Stromal cell of bone marrow (primary cell): Measurements from ENCODE around the gene TNFSF13.

ENCODE experiments used
- DNase-seq: peaks from one replicate; pipeline ENCODE4 v3.0.0-alpha.2; 2012; ENCODE audit warnings: low read depth

The TNFSF13 gene, protein sequence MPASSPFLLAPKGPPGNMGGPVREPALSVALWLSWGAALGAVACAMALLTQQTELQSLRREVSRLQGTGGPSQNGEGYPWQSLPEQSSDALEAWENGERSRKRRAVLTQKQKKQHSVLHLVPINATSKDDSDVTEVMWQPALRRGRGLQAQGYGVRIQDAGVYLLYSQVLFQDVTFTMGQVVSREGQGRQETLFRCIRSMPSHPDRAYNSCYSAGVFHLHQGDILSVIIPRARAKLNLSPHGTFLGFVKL

DNA sequence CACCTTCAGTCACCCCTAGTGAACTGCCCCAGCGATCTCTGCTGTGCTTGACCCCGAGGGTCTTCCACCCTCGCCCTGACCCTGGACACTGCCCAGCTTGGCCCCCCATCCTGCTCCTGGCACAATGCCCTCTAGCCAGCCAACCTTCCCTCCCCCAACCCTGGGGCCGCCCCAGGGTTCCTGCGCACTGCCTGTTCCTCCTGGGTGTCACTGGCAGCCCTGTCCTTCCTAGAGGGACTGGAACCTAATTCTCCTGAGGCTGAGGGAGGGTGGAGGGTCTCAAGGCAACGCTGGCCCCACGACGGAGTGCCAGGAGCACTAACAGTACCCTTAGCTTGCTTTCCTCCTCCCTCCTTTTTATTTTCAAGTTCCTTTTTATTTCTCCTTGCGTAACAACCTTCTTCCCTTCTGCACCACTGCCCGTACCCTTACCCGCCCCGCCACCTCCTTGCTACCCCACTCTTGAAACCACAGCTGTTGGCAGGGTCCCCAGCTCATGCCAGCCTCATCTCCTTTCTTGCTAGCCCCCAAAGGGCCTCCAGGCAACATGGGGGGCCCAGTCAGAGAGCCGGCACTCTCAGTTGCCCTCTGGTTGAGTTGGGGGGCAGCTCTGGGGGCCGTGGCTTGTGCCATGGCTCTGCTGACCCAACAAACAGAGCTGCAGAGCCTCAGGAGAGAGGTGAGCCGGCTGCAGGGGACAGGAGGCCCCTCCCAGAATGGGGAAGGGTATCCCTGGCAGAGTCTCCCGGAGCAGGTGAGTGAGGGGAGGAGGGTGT lies at the start of gene TNFSF13:
TSS of gene TNFSF13 (plus strand) at position 207 of the 776 bp plus-strand sequence. CDS start at position 497, 290 bp downstream.
- DNase-seq, result no peak

DNA sequence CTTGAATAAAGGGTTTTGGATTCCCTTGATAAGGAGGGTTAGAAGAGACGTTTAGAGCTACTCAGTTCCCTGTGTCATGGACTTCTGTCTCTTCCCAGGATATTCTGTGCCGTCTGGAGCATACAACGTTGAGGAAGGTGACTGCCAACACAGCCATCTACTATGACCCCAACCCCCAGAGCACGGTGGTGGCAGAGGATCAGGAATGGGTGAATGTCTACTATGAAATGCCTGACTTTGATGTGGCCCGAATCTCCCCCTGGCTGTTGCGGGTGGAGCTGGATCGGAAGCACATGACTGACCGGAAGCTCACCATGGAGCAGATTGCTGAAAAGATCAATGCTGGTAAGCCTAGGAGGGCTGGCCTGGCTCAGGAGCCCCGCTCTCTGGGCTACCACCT lies 49.7 kb upstream of the TNFSF13 start:
- DNase-seq, result no peak

DNA sequence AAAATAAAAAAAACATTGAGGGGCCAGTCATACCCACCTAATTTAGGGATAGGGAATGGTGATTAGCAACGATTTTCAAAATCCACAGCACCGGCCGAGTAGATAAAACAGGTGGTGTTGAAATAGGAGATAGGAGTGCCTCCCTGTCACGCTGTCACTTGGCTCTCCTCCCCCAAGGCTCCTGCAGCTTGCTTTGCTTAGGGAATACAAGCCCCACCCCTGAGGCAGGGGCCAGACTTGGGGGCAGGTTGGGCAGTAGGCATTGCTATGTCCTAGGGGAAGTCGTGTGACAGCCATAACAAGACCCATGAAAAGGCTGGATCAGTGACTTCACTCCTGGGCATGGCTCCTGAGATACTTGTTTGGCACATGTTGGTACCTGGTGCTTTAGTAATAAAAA lies 48.6 kb upstream of the TNFSF13 start:
- no peak for DNase-seq

DNA sequence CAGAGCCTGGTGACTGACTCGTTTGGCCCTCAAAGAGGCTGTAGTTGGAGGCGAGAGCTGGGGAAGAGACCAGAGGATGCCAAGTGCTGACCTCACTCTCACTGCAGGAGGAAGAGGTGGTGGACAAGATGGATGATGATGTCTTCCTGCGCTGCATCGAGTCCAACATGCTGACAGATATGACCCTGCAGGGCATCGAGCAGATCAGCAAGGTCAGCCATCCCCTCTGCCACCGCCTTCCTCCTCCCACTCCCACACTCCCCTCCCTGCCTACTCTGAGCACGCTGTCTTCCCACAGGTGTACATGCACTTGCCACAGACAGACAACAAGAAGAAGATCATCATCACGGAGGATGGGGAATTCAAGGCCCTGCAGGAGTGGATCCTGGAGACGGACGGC lies 47.4 kb upstream of the TNFSF13 start:
- DNase-seq, result no peak

DNA sequence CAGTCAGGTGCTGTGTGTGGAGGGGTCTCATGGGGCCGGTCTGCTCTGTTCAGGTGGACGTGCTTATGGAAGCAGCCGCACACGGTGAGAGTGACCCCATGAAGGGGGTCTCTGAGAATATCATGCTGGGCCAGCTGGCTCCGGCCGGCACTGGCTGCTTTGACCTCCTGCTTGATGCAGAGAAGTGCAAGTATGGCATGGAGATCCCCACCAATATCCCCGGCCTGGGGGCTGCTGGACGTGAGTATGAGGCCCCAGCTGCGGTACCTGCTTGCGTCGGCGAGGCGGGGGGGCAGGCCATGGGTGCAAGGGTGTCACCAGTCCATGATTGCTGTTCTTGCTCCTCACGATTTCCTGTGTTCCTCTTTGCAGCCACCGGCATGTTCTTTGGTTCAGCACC lies 46.4 kb upstream of the TNFSF13 start:
- DNase-seq, result no peak

DNA sequence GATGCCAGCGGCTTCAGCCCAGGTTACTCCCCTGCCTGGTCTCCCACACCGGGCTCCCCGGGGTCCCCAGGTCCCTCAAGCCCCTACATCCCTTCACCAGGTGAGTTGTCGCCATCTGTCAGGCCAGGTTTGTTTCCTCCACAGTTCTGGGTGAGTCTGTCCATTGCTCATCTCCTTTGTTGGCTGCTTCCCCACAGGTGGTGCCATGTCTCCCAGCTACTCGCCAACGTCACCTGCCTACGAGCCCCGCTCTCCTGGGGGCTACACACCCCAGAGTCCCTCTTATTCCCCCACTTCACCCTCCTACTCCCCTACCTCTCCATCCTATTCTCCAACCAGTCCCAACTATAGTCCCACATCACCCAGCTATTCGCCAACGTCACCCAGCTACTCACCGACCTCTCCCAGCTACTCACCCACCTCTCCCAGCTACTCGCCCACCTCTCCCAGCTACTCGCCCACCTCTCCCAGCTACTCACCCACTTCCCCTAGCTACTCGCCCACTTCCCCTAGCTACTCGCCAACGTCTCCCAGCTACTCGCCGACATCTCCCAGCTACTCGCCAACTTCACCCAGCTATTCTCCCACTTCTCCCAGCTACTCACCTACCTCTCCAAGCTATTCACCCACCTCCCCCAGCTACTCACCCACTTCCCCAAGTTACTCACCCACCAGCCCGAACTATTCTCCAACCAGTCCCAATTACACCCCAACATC lies 45.6 kb upstream of the TNFSF13 start:
- DNase-seq, result no peak

DNA sequence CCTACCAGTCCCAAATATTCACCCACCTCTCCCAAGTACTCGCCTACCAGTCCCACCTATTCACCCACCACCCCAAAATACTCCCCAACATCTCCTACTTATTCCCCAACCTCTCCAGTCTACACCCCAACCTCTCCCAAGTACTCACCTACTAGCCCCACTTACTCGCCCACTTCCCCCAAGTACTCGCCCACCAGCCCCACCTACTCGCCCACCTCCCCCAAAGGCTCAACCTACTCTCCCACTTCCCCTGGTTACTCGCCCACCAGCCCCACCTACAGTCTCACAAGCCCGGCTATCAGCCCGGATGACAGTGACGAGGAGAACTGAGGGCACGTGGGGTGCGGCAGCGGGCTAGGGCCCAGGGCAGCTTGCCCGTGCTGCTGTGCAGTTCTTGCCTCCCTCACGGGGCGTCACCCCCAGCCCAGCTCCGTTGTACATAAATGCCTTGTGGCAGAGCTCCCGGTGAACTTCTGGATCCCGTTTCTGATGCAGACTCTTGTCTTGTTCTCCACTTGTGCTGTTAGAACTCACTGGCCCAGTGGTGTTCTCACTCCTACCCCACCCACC lies 44.6 kb upstream of the TNFSF13 start:
- no peak for DNase-seq

DNA sequence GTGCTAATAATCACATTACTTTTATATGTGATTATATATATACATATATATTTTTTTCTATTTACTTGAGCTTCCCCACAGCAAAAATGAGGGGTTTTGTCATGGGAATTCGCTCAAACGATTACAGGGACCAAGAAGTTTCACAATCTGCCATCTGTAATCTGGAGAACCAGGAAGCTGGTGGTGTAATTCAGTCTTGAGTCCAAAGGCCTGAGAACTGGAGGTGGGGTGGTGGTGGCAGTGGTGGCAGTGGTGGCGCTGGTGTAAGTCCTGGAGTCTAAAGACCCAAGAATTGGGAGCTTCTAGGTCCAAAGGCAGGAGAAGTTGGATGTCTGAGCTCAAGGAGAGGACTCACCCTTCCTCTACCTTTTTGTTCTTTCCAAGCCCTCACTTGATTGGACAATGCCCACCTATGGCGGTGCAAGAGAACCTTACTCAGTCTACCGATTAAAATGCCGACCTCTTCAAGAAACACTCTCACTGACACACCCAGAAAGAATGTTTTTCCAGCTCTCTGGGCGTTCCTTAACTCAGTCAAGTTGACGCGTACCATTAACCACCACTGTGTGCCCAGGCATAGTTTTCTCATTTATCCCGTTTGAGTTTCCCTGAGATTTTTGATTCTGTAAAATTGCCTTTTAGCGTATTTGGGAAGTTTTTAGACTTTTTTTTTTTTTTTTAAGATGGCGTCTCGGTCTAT lies 42.5 kb upstream of the TNFSF13 start:
- no peak for DNase-seq

DNA sequence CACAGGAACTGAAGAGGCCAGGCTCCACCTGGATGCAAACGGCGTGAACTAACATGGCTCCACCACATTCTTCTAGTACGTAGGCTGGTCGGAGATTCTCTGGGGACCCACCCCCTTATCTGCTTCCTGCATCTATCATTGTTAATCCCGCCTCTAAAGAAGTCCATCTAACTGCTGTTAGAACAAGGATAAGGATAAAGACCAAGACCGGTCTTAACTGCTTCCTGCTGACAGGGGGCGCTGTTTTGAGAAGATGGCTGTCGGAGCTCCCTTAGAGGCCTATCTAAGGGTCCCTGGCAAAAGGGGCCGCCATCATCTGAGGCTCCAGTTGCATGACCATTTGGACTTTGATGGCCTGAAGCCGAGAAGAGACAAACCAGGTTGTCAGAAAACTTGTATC lies 35.5 kb upstream of the TNFSF13 start:
- no peak for DNase-seq

DNA sequence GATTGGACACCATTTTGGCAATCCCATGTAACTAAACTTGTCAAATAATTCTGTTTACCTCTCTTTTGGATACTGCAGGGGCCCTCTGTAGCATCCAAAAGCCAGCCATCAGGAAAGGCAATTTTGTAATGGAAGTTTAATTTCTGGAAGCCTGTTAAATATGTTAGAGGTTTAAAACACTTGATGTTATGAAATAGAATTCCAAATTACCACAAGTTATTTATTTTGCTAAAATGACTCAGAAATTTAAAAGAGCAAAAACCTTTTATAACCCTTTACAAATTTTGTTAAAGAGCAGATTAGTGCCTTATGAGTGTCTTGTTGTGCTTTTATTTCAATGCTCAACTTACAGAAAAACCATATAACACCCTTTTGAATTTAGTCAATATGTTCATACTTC lies 29.7 kb upstream of the TNFSF13 start:
- DNase-seq, result no peak

DNA sequence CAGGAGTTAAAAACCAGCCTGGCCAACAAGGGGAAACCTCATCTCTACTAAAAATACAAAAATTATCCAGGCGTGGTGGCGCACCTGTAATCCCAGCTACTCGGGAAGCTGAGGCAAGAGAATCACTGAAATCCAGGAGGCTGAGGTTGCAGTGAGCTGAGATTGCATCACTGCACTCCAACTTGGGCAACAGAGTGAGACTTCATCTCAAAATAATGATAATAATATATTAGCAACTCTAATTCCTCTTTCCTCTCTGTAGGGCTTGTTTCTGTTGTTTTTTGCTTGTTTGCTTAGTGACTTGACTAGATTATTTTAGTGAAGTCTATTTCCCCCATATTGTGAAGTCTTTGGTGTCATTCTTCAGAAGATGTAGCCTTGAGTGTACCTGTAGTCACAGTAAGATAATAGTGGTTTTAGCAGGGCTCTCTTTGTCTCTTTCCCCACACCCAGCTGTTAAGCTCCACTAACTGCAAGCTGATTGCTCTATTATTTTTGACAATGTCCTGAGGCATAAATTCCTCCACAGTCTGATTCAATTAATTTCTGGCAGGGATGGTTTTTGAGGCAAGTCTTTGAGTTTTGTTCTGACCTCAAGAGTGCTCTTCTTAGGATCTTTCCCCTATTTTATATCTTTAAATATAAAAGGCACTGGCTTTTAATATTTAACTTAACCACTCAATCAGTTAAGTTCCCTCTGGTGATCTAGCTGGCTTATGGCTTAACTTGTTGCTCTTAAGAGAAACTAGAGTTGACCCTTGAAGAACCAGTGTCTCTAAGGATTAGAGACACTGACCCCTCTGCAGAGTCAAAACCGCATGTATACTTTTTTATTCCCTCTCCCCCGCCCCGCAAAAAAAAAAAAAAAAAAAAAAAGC lies 28.3 kb upstream of the TNFSF13 start:
- DNase-seq, result no peak

DNA sequence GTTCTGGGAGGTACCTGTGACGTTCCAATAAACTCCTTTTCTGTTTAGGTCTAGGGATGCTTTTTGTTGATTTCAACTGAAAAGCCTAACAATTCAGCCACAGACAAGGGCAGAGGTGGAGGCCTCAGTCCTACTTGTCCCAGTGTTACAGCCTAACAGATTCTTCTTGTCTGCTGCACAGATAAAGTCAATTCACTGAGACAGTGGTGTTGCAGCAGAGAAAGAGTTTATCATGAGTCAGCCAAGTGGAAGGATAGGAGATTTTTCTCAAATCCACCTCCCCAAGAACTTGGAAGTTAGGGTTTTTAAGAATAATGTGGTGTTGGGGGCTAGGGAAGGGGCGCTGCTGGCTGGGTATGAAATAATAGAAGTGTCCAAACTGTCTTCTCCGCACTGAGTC lies 20.5 kb upstream of the TNFSF13 start:
- no peak for DNase-seq

DNA sequence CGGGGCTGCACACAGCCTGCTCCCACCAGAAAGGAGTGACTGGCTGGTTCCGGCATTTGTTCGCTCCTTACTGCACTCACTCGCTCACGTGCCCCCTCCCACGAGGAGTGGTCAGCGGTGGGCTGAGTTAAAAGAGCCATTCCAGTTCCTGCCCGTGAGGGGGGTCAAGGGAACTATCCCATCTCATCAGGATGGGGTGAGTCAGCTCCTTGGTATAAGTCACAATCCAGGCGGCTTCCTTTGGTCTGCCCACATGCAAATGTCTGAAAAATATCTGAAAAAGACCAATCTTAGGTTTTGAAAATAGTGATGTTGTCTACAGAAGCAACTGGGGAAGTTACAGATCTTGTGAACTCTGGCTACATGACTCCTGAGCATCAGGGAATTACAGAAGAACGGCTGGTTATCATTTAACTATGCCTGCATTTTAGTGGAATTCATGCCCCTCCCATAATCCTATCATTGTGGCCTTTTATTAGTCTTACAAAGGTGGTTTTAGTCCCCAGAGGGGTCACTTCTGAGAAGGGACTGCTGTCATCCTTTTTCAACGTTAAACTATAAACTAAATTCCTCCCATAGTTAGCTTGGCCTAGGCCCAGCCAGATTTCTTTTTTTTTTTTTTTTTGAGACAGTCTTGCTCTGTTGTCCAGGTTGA lies 19.5 kb upstream of the TNFSF13 start:
- DNase-seq, result no peak

DNA sequence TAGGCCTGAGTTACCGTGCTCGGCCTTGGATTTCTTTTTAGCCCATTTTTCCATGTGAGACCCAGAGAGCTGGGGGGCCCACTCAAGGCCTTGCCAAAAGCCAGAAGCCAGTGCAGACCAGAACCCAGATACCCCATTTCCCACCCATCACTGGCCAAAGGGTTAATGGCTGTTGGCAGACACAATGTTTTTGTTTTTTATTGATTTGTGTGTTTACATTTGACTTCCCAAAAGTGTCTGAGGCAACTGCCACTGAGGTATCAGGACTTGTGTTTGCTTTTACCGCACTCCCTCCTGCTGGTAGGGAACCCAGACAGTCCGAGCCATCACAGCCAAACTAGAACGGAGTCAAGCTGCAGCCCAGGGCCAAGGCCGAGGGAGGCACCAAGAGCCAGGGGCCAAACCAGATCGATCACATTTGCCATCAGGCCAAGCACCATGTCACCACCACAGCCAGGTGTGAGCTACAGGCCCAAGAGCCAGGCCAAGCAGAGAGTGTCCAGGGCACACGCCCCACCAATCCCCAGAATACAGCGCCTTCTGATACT lies 17.4 kb upstream of the TNFSF13 start:
- no peak for DNase-seq

DNA sequence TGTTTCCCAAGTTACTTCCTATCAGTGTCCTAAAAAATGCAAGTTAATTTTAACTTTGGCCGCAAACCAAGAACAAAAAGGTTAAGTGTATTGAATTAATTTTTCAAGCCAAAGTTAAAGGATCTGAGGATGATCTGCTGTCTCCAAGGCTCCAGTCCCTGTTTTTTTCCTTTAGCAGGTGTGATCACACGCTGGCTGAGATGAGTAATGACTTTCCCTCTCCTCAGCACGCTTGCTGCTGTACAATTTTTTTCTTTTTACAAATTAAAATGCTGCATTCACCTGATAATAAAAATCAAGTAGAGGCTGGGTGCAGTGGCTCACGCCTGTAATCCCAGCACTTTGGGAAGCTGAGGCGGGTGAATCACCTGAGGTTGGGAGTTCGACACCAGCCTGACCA lies 13.6 kb upstream of the TNFSF13 start:
- DNase-seq, result no peak

DNA sequence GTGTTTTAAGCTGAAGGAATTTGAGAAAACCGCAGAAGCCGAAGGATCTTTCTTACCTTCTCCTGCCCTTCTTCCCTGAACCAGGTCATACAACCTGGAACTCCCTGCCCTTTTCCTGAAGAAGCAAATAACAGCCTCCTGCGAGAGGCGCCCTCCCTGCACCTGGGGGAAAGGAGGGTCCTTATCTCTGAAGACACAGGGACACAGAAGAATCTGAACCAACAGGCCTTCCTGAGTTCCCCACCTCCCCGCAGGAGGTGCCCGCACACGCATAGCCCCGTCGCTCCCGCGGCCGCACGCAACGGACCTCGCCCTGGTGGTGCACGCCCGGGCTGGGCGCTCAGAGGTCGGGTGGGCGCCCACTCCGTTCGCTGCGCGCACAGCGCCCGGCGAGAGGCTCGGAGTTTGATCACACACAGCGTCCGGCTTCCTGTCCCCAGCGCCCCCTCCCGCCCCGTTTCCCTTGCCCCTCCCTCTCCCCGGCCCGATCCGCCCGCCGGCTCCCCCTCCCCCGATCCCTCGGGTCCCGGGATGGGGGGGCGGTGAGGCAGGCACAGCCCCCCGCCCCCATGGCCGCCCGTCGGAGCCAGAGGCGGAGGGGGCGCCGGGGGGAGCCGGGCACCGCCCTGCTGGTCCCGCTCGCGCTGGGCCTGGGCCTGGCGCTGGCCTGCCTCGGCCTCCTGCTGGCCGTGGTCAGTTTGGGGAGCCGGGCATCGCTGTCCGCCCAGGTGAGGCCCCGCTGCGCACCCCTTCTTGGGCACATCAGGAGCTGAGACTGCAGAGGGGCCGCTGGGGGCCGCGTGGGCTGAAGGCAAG lies 9.8 kb upstream of the TNFSF13 start, which contains the start of gene TNFSF12:
TSS of gene TNFSF12 (plus strand) at position 474 of the 816 bp plus-strand sequence. CDS start at position 570, 96 bp downstream.
- no peak for DNase-seq

DNA sequence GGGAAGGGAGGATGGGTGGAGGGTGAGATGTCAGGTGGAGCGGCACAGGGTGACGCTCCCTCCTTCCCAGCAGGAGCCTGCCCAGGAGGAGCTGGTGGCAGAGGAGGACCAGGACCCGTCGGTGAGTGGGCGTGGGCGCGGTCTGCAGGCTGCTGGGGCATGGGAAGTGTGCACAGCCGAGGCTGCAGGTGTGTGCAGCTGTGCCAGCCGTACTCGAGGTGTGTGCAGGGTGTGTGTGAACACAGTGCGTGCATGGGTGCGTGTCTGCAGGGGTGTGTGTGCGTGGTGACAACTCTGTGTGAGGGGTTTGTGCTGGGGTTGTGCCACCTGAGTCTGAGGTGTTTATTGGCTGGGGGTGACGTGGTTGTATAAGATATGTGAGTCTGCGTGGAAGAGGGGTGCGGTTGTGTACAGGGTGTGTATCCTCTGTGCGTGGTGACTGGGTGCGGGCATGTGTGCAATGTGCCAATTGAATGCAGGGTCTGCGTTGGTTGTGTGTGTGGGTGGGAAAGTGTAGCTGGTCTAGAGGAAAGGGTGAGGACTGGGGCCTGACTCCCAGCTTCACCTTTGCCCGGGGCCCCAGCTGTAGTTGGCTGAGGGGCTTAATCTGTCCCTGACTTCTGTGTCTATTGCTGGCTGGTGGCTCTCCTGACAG lies 9.0 kb upstream of the TNFSF13 start:
- no peak for DNase-seq

DNA sequence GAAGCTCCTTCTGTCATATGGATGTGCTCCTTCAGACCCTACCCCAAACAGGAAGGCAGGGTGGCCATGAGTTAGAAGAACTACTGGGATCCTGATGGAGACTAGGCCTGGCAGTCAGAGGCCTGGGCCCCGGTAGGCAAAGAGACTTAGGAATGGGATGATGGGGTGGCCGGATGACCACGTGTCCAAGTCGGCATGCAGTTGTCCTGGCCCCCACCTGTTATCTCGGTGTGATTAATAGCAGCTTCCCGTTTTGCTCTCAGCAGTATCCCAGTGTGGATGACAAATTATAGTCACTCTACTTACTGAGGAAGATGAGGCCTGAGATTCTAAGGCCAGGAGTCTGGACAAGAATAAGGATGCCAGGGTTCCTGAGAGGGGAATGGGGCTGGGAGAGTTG lies 8.2 kb upstream of the TNFSF13 start:
- no peak for DNase-seq

DNA sequence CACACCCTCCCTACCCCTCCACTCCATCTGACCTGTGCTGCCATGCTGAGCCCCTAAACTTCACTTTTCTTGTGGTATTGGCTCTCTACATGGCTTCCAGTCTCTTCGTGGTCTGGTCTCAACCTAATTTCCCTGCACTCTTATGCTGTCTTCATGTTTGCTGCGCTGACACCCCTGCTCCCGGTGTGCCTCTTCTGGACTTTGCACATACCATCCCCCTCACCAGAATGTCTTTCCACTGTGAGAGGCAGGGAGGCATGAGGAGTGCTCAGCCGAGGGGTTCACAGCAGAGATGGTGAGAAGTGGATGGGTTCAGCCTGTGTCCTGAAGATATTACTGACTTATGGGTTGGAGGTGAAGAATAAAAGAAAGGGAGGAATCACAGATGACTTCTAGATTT lies 7.2 kb upstream of the TNFSF13 start:
- no peak for DNase-seq
